CD14-positive monocyte (primary cell): ENCODE results near the gene MSLN. TPM values are rescaled to one million over a fixed set of nuclear protein-coding genes. Genes with fewer than 3 reads are reported as not detected.
A peak's percentile ranks its signal among the peaks of the same experiment; 100 is the strongest.

Experiments
- DNase-seq, 3 donors: peaks; one replicate each; pipeline ENCODE4 v3.0.0-alpha.2; 2011 to 2022
- H2AFZ ChIP-seq: 2 replicates; pipeline ENCODE4 v1.6.0; 2012; ENCODE audit warnings: mild to moderate bottlenecking, low read depth, low read length, inconsistent platforms; ENCODE audit not compliant: insufficient read depth, poor library complexity, severe bottlenecking
- H3K27ac ChIP-seq, 2 donors: 1 replicate in 1 of 2; 2 replicates in 1 of 2; pipeline ENCODE4 v1.5.1; 2012 to 2013; ENCODE audit warnings: low read length in 2 of 2, control low read depth in 1 of 2, inconsistent platforms in 1 of 2, low read depth in 1 of 2, mild to moderate bottlenecking in 1 of 2
- H3K27me3 ChIP-seq, 2 donors: one replicate each; pipeline versions ENCODE4 v1.6.0 to v1.6.1; 2011 to 2013; ENCODE audit warnings: low read length in 2 of 2; ENCODE audit not compliant: control insufficient read depth in 2 of 2, insufficient read depth in 2 of 2
- H3K36me3 ChIP-seq, 2 donors: replicated peaks in 1 of 2; 1 replicate in 1 of 2; 2 replicates in 1 of 2; pipeline versions ENCODE4 v1.5.1 to v1.6.1; 2012 to 2013; ENCODE audit warnings: low read length in 2 of 2, control low read depth in 1 of 2, inconsistent platforms in 1 of 2, mild to moderate bottlenecking in 1 of 2; ENCODE audit not compliant: insufficient read depth in 2 of 2, control insufficient read depth in 1 of 2
- H3K4me1 ChIP-seq, 2 donors: 1 replicate in 1 of 2; 2 replicates in 1 of 2; pipeline versions ENCODE4 v1.5.1 to v1.6.1; 2012 to 2013; ENCODE audit warnings: low read length in 2 of 2, control low read depth in 1 of 2, inconsistent platforms in 1 of 2, mild to moderate bottlenecking in 1 of 2, moderate library complexity in 1 of 2; ENCODE audit not compliant: insufficient read depth in 2 of 2, control insufficient read depth in 1 of 2
- H3K4me2 ChIP-seq: replicated peaks from 2 replicates; pipeline ENCODE3; 2012; ENCODE audit warnings: low read length, moderate library complexity, mild to moderate bottlenecking; ENCODE audit not compliant: poor library complexity, severe bottlenecking; ENCODE audit errors: extremely low read depth
- H3K4me3 ChIP-seq, 3 experiments: fragments of 200-600 bp in 1 of 3; sonication (generic) in 1 of 3; replicated peaks in 1 of 3; 1 replicate in 2 of 3; 2 replicates in 1 of 3; pipeline ENCODE4 v1.5.1; 2011 to 2013; ENCODE audit warnings: low read length in 3 of 3, mild to moderate bottlenecking in 3 of 3, control low read depth in 2 of 3, low read depth in 2 of 3, inconsistent platforms in 1 of 3, moderate library complexity in 1 of 3
- H3K79me2 ChIP-seq: 2 replicates; pipeline ENCODE4 v1.6.0; 2012; ENCODE audit warnings: mild to moderate bottlenecking, control low read depth, inconsistent platforms, low read length, moderate library complexity; ENCODE audit not compliant: insufficient read depth
- H3K9ac ChIP-seq: 2 replicates; pipeline ENCODE4 v1.6.0; 2017; ENCODE audit warnings: low read length, mild to moderate bottlenecking; ENCODE audit not compliant: insufficient read depth, poor library complexity, severe bottlenecking
- H3K9me3 ChIP-seq, 2 donors: replicated peaks in 1 of 2; 1 replicate in 1 of 2; 2 replicates in 1 of 2; pipeline versions ENCODE4 v1.5.1 to v1.6.1; 2012 to 2013; ENCODE audit warnings: low read length in 2 of 2, control low read depth in 1 of 2; ENCODE audit not compliant: control insufficient read depth in 1 of 2, insufficient read depth in 1 of 2
- H4K20me1 ChIP-seq: 2 replicates; pipeline ENCODE4 v1.6.0; 2012; ENCODE audit warnings: mild to moderate bottlenecking, low read length, control low read depth, moderate library complexity; ENCODE audit not compliant: insufficient read depth
- H3K27ac Mint-ChIP-seq, 7 donors: one replicate each; pipeline ENCODE4 v1.8.0; 2020; ENCODE audit warnings: mild to moderate bottlenecking in 7 of 7, mixed read lengths in 7 of 7, moderate library complexity in 6 of 7, inconsistent platforms in 2 of 7
- H3K27me3 Mint-ChIP-seq, 3 donors: one replicate each; pipeline ENCODE4 v1.8.0; 2021 to 2022; ENCODE audit warnings: low read depth in 3 of 3, mild to moderate bottlenecking in 3 of 3, mixed read lengths in 3 of 3, moderate library complexity in 3 of 3, inconsistent platforms in 1 of 3
- H3K36me3 Mint-ChIP-seq, 2 donors: one replicate each; pipeline ENCODE4 v1.8.0; 2020; ENCODE audit warnings: mixed read lengths in 2 of 2, inconsistent platforms in 1 of 2, mild to moderate bottlenecking in 1 of 2
- H3K4me1 Mint-ChIP-seq: one replicate; pipeline ENCODE4 v1.8.0; 2020; ENCODE audit warnings: mild to moderate bottlenecking, mixed read lengths
- H3K4me3 Mint-ChIP-seq, 2 donors: one replicate each; pipeline ENCODE4 v1.8.0; 2020; ENCODE audit warnings: mild to moderate bottlenecking in 2 of 2, mixed read lengths in 2 of 2, moderate library complexity in 1 of 2
- H3K9me3 Mint-ChIP-seq, 7 donors: one replicate each; pipeline ENCODE4 v1.8.0; 2020 to 2022; ENCODE audit warnings: mixed read lengths in 7 of 7, mild to moderate bottlenecking in 6 of 7, moderate library complexity in 6 of 7, inconsistent platforms in 2 of 7
- CTCF ChIP-seq: fragments of 200-600 bp; IDR thresholded peaks from one replicate; pipeline ENCODE4 v1.8.0; 2022; ENCODE audit warnings: antibody characterized with exemption, mild to moderate bottlenecking
- WGBS: methylation state at CpG from one replicate; pipeline ENCODE4 v1.1.5; 2013; ENCODE audit warnings: missing lambda C conversion rate; ENCODE audit not compliant: insufficient coverage; 5-methylcytosine and 5-hydroxymethylcytosine counted together
- intact Hi-C, 2 donors: fragments of 100-400 bp; cut with micrococcal nuclease; formaldehyde crosslinking; loops; one replicate each; pipeline versions ENCODE4 v1.15.0 to v1.15.1; 2023
- polyA plus RNA-seq, 3 donors: library from polyadenylated mRNA; depleted of rRNA in 1 of 3; unstranded in 2 of 3; stranded (reverse) in 1 of 3; fragments of 300-500 nt in 2 of 3; fragments of >200 nt in 1 of 3; fragmentation: Illumina TruSeq in 2 of 3; gene quantifications; 1 replicate in 2 of 3; 2 replicates in 1 of 3; pipeline ENCODE4 v1.2.3, GENCODE V29; 2012 to 2021

Gene MSLN
- polyA plus RNA-seq, 3 donors: 0.07 to 0.29 TPM; not detected in 1

DNA sequence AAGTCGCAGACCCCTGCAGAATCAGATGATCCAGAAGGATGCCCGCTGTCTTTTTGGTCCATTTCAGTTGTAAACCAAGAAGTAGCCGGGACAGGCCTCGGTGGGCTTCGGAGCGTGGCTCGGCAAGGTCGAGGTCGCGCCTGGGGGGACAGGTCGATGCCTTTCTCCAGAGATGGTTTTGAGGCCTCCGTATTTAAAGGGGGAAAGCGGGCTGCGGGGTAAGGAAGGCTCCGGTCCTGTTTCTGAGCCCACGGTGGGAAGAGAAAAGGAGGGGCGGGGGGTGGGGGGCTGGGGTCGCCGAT lies 47.5 kb downstream of the MSLN start:
- no peak for DNase-seq
- Histone ChIP-seq H3K27me3 (peaks cover 2 to 13% of the 10 kb centered on the region in 2 donors), H3K27ac (peak overlapping the region in 1 of 2 donors; percentile 95), H4K20me1 (no peaks in the 10 kb centered on the region), H3K79me2 (no peaks in the 10 kb centered on the region), H3K9ac (peak overlapping the region; percentile 97), H3K4me1 (peaks cover 8 to 12% of the 10 kb centered on the region in 2 donors), H3K4me3 (peak overlapping the region; percentile 46 to 86 (median 56)), H3K4me2 (peak overlapping the region; percentile 83), H2AFZ (peak overlapping the region; percentile 98), H3K36me3 (no peaks in the 10 kb centered on the region), H3K9me3 (peaks cover 5 to 6% of the 10 kb centered on the region in 2 donors)
- Mint-ChIP-seq H3K27ac (peak overlapping the region; percentile 87 to 96 (median 91)), H3K4me3 (peak overlapping the region; percentile 91 to 98), H3K9me3 (peaks cover 3 to 14% (median 12%) of the 10 kb centered on the region in 7 donors), H3K27me3 (peaks cover 18 to 37% (median 23%) of the 10 kb centered on the region in 3 donors), H3K36me3 (peaks cover 3 to 6% of the 10 kb centered on the region in 2 donors), H3K4me1 (peaks cover 15% of the 10 kb centered on the region)
- intact Hi-C loops: no loop called here
- TF ChIP-seq CTCF: no peak
- WGBS: 14% methylated on average over 14 of the region's 19 CpGs

- Histone ChIP-seq H3K36me3 (no peaks in the 10 kb centered on the region), H3K27me3 (peaks cover 14 to 52% of the 10 kb centered on the region in 2 donors), H4K20me1 (no peaks in the 10 kb centered on the region), H3K9me3 (peaks cover 5 to 8% of the 10 kb centered on the region in 2 donors), H3K4me3 (no peak overlapping the region), H2AFZ (no peak overlapping the region), H3K4me1 (peaks cover 2 to 10% of the 10 kb centered on the region in 2 donors), H3K27ac (no peak overlapping the region), H3K79me2 (no peaks in the 10 kb centered on the region), H3K9ac (no peak overlapping the region), H3K4me2 (no peak overlapping the region)
- H3K4me3 Mint-ChIP-seq: peak overlapping the region in 1 of 2 donors; percentile 59
- TF ChIP-seq CTCF: no peak
- intact Hi-C loops: no loop called here
- peak in 1 of 3 donors; percentile 21 for DNase-seq
- peaks cover 4% of the 10 kb centered on the region for H3K4me1 Mint-ChIP-seq
- H3K9me3 Mint-ChIP-seq: peaks cover 3 to 20% (median 12%) of the 10 kb centered on the region in 7 donors
- peaks cover 42 to 77% (median 63%) of the 10 kb centered on the region in 3 donors for H3K27me3 Mint-ChIP-seq
- peaks cover 0 to 6% of the 10 kb centered on the region in 2 donors for H3K36me3 Mint-ChIP-seq
- 13% methylated on average over 67 of the region's 67 CpGs for WGBS
- H3K27ac Mint-ChIP-seq: no peak overlapping the region
Measured at GRCh38 chr16:813204-813915, 52.8 kb downstream of the MSLN start.
